Panc1 (cell line): ENCODE results near the gene SEPTIN1. TPM values are rescaled to one million over a fixed set of nuclear protein-coding genes. Genes with fewer than 3 reads are reported as not detected.

Source experiments
- ATAC-seq: fragments of 200-7000 bp; cut with Tn5 transposase; 2 replicates; pipeline ENCODE4 v1.9.1; 2020; ENCODE audit warnings: mild to moderate bottlenecking, moderate library complexity
- BruUV-seq: library from RNA; stranded (reverse); fragments of 400-500 nt; replicated peaks from 2 replicates; lab custom pipeline; 2021; lab: Mats Ljungman, UMichigan
- CTCF ChIA-PET: fragments of 300-600 bp; sonication (Branson Sonifier 250); formaldehyde crosslinking; loops from one replicate; lab custom pipeline; 2022; ENCODE audit warnings: antibody characterized with exemption; lab: Charles Lee
- POLR2A ChIA-PET: fragments of 300-600 bp; sonication (Branson Sonifier 250); formaldehyde crosslinking; loops from one replicate; lab custom pipeline; 2022; ENCODE audit warnings: antibody characterized with exemption; lab: Charles Lee
- DNase-seq: peaks from one replicate; pipeline ENCODE4 v3.0.0-alpha.2; 2010; ENCODE audit warnings: low read depth, low spot score
- H3K27ac ChIP-seq: 2 replicates; pipeline ENCODE4 v1.5.1; 2011; ENCODE audit warnings: mild to moderate bottlenecking, low read length, inconsistent platforms
- H3K27me3 ChIP-seq: fragments of 200-500 bp; sonication (Bioruptor generic); 2 replicates; pipeline ENCODE4 v1.6.0; 2014; ENCODE audit warnings: low read length, inconsistent platforms; ENCODE audit not compliant: control insufficient read depth, insufficient read depth
- H3K36me3 ChIP-seq: fragments of 200-500 bp; sonication (Bioruptor generic); 2 replicates; pipeline ENCODE4 v1.5.1; 2014; ENCODE audit warnings: inconsistent platforms, mild to moderate bottlenecking, low read length, moderate library complexity; ENCODE audit not compliant: control insufficient read depth, insufficient read depth
- H3K4me1 ChIP-seq: 2 replicates; pipeline ENCODE4 v1.5.1; 2011; ENCODE audit warnings: inconsistent platforms, mild to moderate bottlenecking, low read length, moderate library complexity; ENCODE audit not compliant: control insufficient read depth, insufficient read depth
- H3K4me3 ChIP-seq, 2 experiments: 2 replicates each; pipeline ENCODE4 v1.5.1; 2011 to 2012; ENCODE audit warnings: low read depth in 2 of 2, low read length in 2 of 2, mild to moderate bottlenecking in 2 of 2, inconsistent platforms in 1 of 2, moderate library complexity in 1 of 2
- H3K9me3 ChIP-seq: fragments of 200-500 bp; sonication (Bioruptor generic); 2 replicates; pipeline ENCODE4 v1.5.1; 2014; ENCODE audit warnings: low read depth, mild to moderate bottlenecking, inconsistent platforms, low read length, moderate library complexity; ENCODE audit not compliant: control insufficient read depth, insufficient read depth
- POLR2AphosphoS5 ChIP-seq: IDR thresholded peaks from 2 replicates; pipeline ENCODE4 v1.6.1; 2012; ENCODE audit warnings: mild to moderate bottlenecking, low read depth, low read length, moderate library complexity
- SIN3A ChIP-seq: IDR thresholded peaks from 2 replicates; pipeline ENCODE4 v1.6.1; 2012; ENCODE audit warnings: low read depth, mild to moderate bottlenecking, low read length, moderate library complexity, borderline replicate concordance; ENCODE audit not compliant: insufficient read depth
- TCF7L2 ChIP-seq: IDR thresholded peaks from 2 replicates; pipeline ENCODE4 v1.6.1; 2011; ENCODE audit warnings: mild to moderate bottlenecking, low read depth, low read length, inconsistent platforms
- in situ Hi-C: cut with HindIII; loops from 2 replicates; pipeline ENCODE4 v1.10.0; 2016; ENCODE audit warnings: low sequenced_read_pairs, low pct_unique_long_range_greater_than_20kb
- intact Hi-C: fragments of 100-400 bp; cut with micrococcal nuclease; formaldehyde crosslinking; loops from one replicate; pipeline ENCODE4 v1.10.0; 2022; ENCODE audit not compliant: unreplicated experiment
- total RNA-seq: library from RNA; stranded (reverse); gene quantifications from one replicate; pipeline ENCODE4 v1.2.1, GENCODE V29; 2021; ENCODE audit not compliant: unreplicated experiment
- TF ChIP-seq, protein P1 (sequence below), 2 experiments: IDR thresholded peaks; 2 replicates each; pipeline ENCODE4 v1.6.1; 2011 to 2012; ENCODE audit warnings: low read depth in 2 of 2, control low read depth in 1 of 2, low read length in 1 of 2, mild to moderate bottlenecking in 1 of 2, moderate library complexity in 1 of 2; ENCODE audit not compliant: insufficient read depth in 1 of 2
- TF ChIP-seq, protein P2 (sequence below): fragments of 450-650 bp; IDR thresholded peaks from 2 replicates; pipeline ENCODE4 v1.5.1; 2017; ENCODE audit warnings: mild to moderate bottlenecking

The SEPTIN1 gene
- total RNA-seq, 1 experiment from 2014 or later, result 1.7 TPM

DNA sequence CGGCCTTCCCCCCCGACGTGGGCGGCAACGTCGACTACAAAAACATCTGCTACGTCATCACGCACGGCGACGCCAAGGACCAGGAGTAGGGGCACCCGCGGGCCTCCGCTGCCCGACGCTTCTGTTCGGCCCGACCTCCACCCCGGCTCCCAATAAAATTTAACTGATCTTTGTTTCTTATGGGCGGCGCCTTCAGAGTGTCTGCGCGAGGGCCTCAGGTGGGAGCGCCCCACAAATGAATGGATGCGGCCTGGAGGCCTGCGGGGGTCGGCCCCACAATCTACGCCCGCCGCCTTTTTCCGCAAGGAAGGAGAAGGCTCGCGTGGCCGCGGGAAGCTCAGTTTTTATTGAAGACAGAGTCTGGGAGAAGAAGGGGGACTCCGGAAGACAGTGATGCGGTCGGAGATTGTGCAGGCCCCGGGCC, 4.5 kb downstream of the SEPTIN1 start:
- intact Hi-C loops (no loop called here), in situ Hi-C loops (no loop called here)
- DNase-seq (no peak), ATAC-seq (peak; percentile 83)
- ChIA-PET CTCF (interaction anchor here (0.8 kb wide), 1 partner anchor 29 kb away, joined by 4 read pairs; no protein-coding TSS in a partner anchor), POLR2A (interaction anchor here (0.6 to 0.7 kb wide), 4 partner anchors 8 to 259 kb away, joined by 3 to 7 read pairs (median 4); no protein-coding TSS in a partner anchor)
- TF ChIP-seq, protein P1, sequence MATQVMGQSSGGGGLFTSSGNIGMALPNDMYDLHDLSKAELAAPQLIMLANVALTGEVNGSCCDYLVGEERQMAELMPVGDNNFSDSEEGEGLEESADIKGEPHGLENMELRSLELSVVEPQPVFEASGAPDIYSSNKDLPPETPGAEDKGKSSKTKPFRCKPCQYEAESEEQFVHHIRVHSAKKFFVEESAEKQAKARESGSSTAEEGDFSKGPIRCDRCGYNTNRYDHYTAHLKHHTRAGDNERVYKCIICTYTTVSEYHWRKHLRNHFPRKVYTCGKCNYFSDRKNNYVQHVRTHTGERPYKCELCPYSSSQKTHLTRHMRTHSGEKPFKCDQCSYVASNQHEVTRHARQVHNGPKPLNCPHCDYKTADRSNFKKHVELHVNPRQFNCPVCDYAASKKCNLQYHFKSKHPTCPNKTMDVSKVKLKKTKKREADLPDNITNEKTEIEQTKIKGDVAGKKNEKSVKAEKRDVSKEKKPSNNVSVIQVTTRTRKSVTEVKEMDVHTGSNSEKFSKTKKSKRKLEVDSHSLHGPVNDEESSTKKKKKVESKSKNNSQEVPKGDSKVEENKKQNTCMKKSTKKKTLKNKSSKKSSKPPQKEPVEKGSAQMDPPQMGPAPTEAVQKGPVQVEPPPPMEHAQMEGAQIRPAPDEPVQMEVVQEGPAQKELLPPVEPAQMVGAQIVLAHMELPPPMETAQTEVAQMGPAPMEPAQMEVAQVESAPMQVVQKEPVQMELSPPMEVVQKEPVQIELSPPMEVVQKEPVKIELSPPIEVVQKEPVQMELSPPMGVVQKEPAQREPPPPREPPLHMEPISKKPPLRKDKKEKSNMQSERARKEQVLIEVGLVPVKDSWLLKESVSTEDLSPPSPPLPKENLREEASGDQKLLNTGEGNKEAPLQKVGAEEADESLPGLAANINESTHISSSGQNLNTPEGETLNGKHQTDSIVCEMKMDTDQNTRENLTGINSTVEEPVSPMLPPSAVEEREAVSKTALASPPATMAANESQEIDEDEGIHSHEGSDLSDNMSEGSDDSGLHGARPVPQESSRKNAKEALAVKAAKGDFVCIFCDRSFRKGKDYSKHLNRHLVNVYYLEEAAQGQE (IDR thresholded peaks at IDR 0.05; ENCODE audit: insufficient read depth in 1 of 2, low read depth in 2 of 2, low read length in 1 of 2), result no peak
- TF ChIP-seq, protein P2, sequence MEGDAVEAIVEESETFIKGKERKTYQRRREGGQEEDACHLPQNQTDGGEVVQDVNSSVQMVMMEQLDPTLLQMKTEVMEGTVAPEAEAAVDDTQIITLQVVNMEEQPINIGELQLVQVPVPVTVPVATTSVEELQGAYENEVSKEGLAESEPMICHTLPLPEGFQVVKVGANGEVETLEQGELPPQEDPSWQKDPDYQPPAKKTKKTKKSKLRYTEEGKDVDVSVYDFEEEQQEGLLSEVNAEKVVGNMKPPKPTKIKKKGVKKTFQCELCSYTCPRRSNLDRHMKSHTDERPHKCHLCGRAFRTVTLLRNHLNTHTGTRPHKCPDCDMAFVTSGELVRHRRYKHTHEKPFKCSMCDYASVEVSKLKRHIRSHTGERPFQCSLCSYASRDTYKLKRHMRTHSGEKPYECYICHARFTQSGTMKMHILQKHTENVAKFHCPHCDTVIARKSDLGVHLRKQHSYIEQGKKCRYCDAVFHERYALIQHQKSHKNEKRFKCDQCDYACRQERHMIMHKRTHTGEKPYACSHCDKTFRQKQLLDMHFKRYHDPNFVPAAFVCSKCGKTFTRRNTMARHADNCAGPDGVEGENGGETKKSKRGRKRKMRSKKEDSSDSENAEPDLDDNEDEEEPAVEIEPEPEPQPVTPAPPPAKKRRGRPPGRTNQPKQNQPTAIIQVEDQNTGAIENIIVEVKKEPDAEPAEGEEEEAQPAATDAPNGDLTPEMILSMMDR, result no peak
- peak; percentile 46 for TF ChIP-seq POLR2AphosphoS5
- TF ChIP-seq TCF7L2, result peak; percentile 61
- TF ChIP-seq SIN3A, result no peak
- no peaks in the 10 kb centered on the region for H3K9me3 ChIP-seq
- H3K36me3 ChIP-seq, result no peaks in the 10 kb centered on the region; the same call in 1 of the 2 replicates
- no peaks in the 10 kb centered on the region for H3K27me3 ChIP-seq
- H3K4me1 ChIP-seq, result peaks cover 7% of the 10 kb centered on the region
- BruUV-seq, result no TSS peak
- H3K4me3 ChIP-seq, result peak overlapping the region; percentile 89 to 96
- H3K27ac ChIP-seq, result peak overlapping the region; percentile 87

DNA sequence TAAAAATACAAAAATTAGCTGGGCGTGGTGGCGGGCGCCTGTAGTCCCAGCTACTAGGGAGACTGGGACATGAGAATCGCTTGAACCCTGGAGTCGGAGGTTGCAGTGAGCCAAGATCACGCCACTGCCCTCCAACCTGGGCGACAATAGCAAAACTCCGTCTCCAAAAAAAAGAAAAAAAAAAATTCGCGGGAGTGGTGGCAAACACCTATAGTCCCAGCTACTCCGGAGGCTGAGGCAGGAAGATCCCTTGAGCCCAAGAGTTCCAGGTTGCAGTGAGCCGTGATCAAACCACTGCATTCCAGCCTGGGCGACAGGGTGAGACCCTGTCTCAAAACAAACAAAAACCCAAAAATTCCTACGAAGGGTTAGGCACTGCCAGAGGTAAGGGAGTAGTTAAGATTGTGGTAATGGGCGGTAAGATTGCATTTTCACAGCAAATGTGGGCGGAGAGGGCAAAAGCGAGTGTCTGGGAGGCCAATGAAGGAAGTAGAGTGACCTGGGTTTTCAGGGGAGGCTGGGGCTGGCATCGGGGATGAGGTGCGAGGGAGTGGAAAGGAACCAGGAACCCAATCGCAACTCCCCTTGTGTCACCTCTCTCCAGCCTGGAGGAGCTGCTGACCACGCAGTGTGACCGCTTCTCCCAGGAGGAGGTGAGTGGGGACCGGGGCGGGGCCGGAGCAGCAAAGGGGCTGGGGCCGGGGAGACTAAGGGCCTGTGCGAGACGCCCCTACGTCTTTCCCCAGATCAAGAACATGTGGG, 5.1 kb downstream of the SEPTIN1 start:
- ChIA-PET POLR2A (interaction anchor here (0.6 kb wide), 1 partner anchor 21 kb away, joined by 13 read pairs; no protein-coding TSS in a partner anchor), CTCF (no interaction called here)
- intact Hi-C loops, result no loop called here
- TSS peak; percentile 49 for BruUV-seq
- ATAC-seq, result no peak
- Histone ChIP-seq H3K4me1 (peaks cover 7% of the 10 kb centered on the region), H3K9me3 (no peaks in the 10 kb centered on the region), H3K27me3 (no peaks in the 10 kb centered on the region), H3K36me3 (no peaks in the 10 kb centered on the region; the same call in 1 of the 2 replicates), H3K27ac (peak overlapping the region; percentile 87), H3K4me3 (peak overlapping the region; percentile 89 to 96)
- TF ChIP-seq, protein P1 (IDR thresholded peaks at IDR 0.05; ENCODE audit: insufficient read depth in 1 of 2, low read depth in 2 of 2, low read length in 1 of 2), result no peak
- TF ChIP-seq, protein P2, result no peak
- TF ChIP-seq SIN3A, result no peak
- TF ChIP-seq TCF7L2, result no peak
- no peak for TF ChIP-seq POLR2AphosphoS5
- in situ Hi-C loops, result no loop called here
- no peak for DNase-seq
